B cell (primary cell): ENCODE data around the gene HOMEZ. TPM values are rescaled to one million over a fixed set of nuclear protein-coding genes. Genes with fewer than 3 reads are reported as not detected.
A peak's percentile ranks its signal among the peaks of the same experiment; 100 is the strongest.

Source experiments
- ATAC-seq: fragments of 200-7000 bp; cut with Tn5 transposase; one replicate; pipeline ENCODE4 v1.10.0; 2021; ENCODE audit warnings: low read depth, mild to moderate bottlenecking, moderate number of reproducible peaks, moderate library complexity
- CTCF ChIA-PET: fragments of 350-600 bp; sonication (Branson Sonifier 250); formaldehyde crosslinking; loops from one replicate; lab custom pipeline; 2021; ENCODE audit warnings: antibody characterized with exemption, inconsistent platforms; lab: Charles Lee
- POLR2A ChIA-PET: fragments of 350-600 bp; sonication (Branson Sonifier 250); formaldehyde crosslinking; loops from one replicate; lab custom pipeline; 2021; ENCODE audit warnings: antibody characterized with exemption; lab: Charles Lee
- DNase-seq: peaks from one replicate; pipeline ENCODE4 v3.0.0; 2013
- H2AFZ ChIP-seq: 2 replicates; pipeline ENCODE4 v1.6.1; 2012; ENCODE audit warnings: mild to moderate bottlenecking, low read depth, low read length; ENCODE audit not compliant: insufficient read depth, poor library complexity, severe bottlenecking
- H3K27ac ChIP-seq, 2 donors: 1 replicate in 1 of 2; 2 replicates in 1 of 2; pipeline ENCODE4 v1.5.1; 2012 to 2013; ENCODE audit warnings: low read length in 2 of 2, mild to moderate bottlenecking in 2 of 2, moderate library complexity in 1 of 2
- H3K27me3 ChIP-seq, 4 experiments: fragments of 200-600 bp in 1 of 4; sonication (generic) in 1 of 4; replicated peaks in 1 of 4; 1 replicate in 2 of 4; 2 replicates in 2 of 4; pipeline versions ENCODE4 v1.6.1 to v1.7.0; 2013 to 2016; ENCODE audit warnings: low read length in 3 of 4, mild to moderate bottlenecking in 2 of 4, mixed read lengths in 1 of 4, moderate library complexity in 1 of 4; ENCODE audit not compliant: insufficient read depth in 4 of 4, control insufficient read depth in 3 of 4; ENCODE audit errors: control extremely low read depth in 1 of 4
- H3K36me3 ChIP-seq, 2 experiments: replicated peaks in 1 of 2; 1 replicate in 1 of 2; 2 replicates in 1 of 2; pipeline versions ENCODE4 v1.6.1 to v1.7.1; 2013; ENCODE audit warnings: low read length in 1 of 2; ENCODE audit not compliant: insufficient read depth in 2 of 2, control insufficient read depth in 1 of 2; ENCODE audit errors: control extremely low read depth in 1 of 2, extremely low read depth in 1 of 2
- H3K4me1 ChIP-seq, 2 donors: fragments of 200-600 bp in 1 of 2; sonication (generic) in 1 of 2; 1 replicate in 1 of 2; 2 replicates in 1 of 2; pipeline versions ENCODE4 v1.5.1 to v1.6.1; 2013 to 2017; ENCODE audit warnings: low read length in 2 of 2; ENCODE audit not compliant: control insufficient read depth in 2 of 2, insufficient read depth in 2 of 2
- H3K4me2 ChIP-seq: replicated peaks from 2 replicates; pipeline ENCODE3; 2012; ENCODE audit warnings: mild to moderate bottlenecking, low read depth, low read length; ENCODE audit not compliant: poor library complexity, severe bottlenecking
- H3K4me3 ChIP-seq, 5 experiments: fragments of 200-600 bp in 1 of 5; sonication (generic) in 1 of 5; 1 replicate in 3 of 5; 2 replicates in 2 of 5; pipeline versions ENCODE4 v1.5.1 to v1.7.0; 2011 to 2016; ENCODE audit warnings: low read length in 4 of 5, mild to moderate bottlenecking in 4 of 5, low read depth in 2 of 5, control low read depth in 1 of 5, moderate library complexity in 1 of 5; ENCODE audit not compliant: insufficient read depth in 1 of 5; ENCODE audit errors: control extremely low read depth in 1 of 5, extremely low read depth in 1 of 5
- H3K79me2 ChIP-seq: fragments of 200-600 bp; sonication (generic); one replicate; pipeline ENCODE4 v1.6.0; 2016; ENCODE audit warnings: low read length; ENCODE audit not compliant: control insufficient read depth, insufficient read depth
- H3K9ac ChIP-seq: fragments of 200-600 bp; sonication (generic); 2 replicates; pipeline ENCODE4 v1.6.1; 2017; ENCODE audit warnings: mild to moderate bottlenecking, low read length, moderate library complexity
- H3K9me3 ChIP-seq, 3 donors: one replicate each; pipeline versions ENCODE4 v1.6.1 to v1.7.1; 2013; ENCODE audit warnings: low read length in 2 of 3; ENCODE audit not compliant: control insufficient read depth in 2 of 3, insufficient read depth in 1 of 3; ENCODE audit errors: control extremely low read depth in 1 of 3
- H4K20me1 ChIP-seq: 2 replicates; pipeline ENCODE4 v1.6.0; 2012; ENCODE audit warnings: mild to moderate bottlenecking, low read length; ENCODE audit not compliant: insufficient read depth, control insufficient read depth, poor library complexity, severe bottlenecking
- H3K27ac Mint-ChIP-seq: one replicate; pipeline ENCODE4 v1.8.0; 2021; ENCODE audit warnings: mixed read lengths
- H3K27me3 Mint-ChIP-seq: one replicate; pipeline ENCODE4 v1.8.0; 2021; ENCODE audit warnings: mixed read lengths
- H3K4me1 Mint-ChIP-seq: one replicate; pipeline ENCODE4 v1.8.0; 2021; ENCODE audit warnings: mixed read lengths
- H3K4me3 Mint-ChIP-seq: one replicate; pipeline ENCODE4 v1.8.0; 2021; ENCODE audit warnings: mixed read lengths
- H3K9me3 Mint-ChIP-seq: one replicate; pipeline ENCODE4 v1.8.0; 2022; ENCODE audit warnings: mixed read lengths; ENCODE audit not compliant: insufficient read depth
- CTCF ChIP-seq: fragments of 200-600 bp; IDR thresholded peaks from one replicate; pipeline ENCODE4 v1.8.0; 2022; ENCODE audit warnings: antibody characterized with exemption, mild to moderate bottlenecking
- EZH2 ChIP-seq: IDR thresholded peaks from 2 replicates; pipeline ENCODE4 v1.6.1; 2012; ENCODE audit warnings: borderline replicate concordance, low read depth, mild to moderate bottlenecking, moderate library complexity, low read length; ENCODE audit not compliant: insufficient read depth, poor library complexity, severe bottlenecking
- WGBS: methylation state at CpG from one replicate; pipeline ENCODE4 v1.1.5; 2013; ENCODE audit warnings: missing lambda C conversion rate; ENCODE audit not compliant: insufficient coverage; 5-methylcytosine and 5-hydroxymethylcytosine counted together
- intact Hi-C: fragments of 100-400 bp; cut with micrococcal nuclease; formaldehyde crosslinking; loops from one replicate; pipeline ENCODE4 v1.10.0; 2022
- polyA plus RNA-seq: library from polyadenylated mRNA; depleted of rRNA; stranded (reverse); fragments of >200 nt; gene quantifications from 2 replicates; pipeline ENCODE4 v1.2.3, GENCODE V29; 2012
- total RNA-seq, 2 donors: library from RNA; stranded (reverse); fragments of 120-200 nt in 1 of 2; gene quantifications; 1 replicate in 1 of 2; 2 replicates in 1 of 2; pipeline versions ENCODE4 v1.2.3 to v1.2.4, GENCODE V29; 2013 to 2022

Gene HOMEZ
- total and polyA plus RNA-seq, 2 donors (not counting 1 experiment from before 2014, with no cell fraction given), result 4.2 to 15.5 TPM

- no peak overlapping the region for H3K4me3 ChIP-seq
- ATAC-seq, result no peak
- no peaks in the 10 kb centered on the region for H3K27me3 Mint-ChIP-seq
- intact Hi-C loops, result no loop called here
- H3K36me3 ChIP-seq, result peaks cover 0 to 14% of the 10 kb centered on the region in 2 experiments
- H3K4me1 Mint-ChIP-seq, result peaks cover 35% of the 10 kb centered on the region
- POLR2A ChIA-PET, result interaction anchor here (0.6 to 0.7 kb wide), 3 partner anchors 180 to 977 kb away, joined by 4 to 7 read pairs (median 5); no protein-coding TSS in a partner anchor
- no peak overlapping the region for H3K4me3 Mint-ChIP-seq
- no peaks in the 10 kb centered on the region for H3K9me3 Mint-ChIP-seq
- H3K4me1 ChIP-seq, result peaks cover 17 to 27% of the 10 kb centered on the region in 2 donors
- WGBS, result no CpG with 5 or more reads among the region's 2 CpGs
- H4K20me1 ChIP-seq, result no peaks in the 10 kb centered on the region
- DNase-seq, result peak; percentile 58
- TF ChIP-seq EZH2 (no peak), CTCF (peak; percentile 39)
- no peaks in the 10 kb centered on the region for H3K9me3 ChIP-seq
- H3K27ac ChIP-seq, result peak overlapping the region in 1 of 2 donors; percentile 95
- no peak overlapping the region for H3K9ac ChIP-seq
- H2AFZ ChIP-seq, result no peak overlapping the region
- H3K27ac Mint-ChIP-seq, result peak overlapping the region; percentile 10
- CTCF ChIA-PET, result interaction anchor here (1.0 to 8.6 kb wide), 5 partner anchors 13 to 230 kb away, joined by 4 to 56 read pairs (median 21); partner anchors contain the start of genes HOMEZ and PABPN1
- H3K4me2 ChIP-seq, result peak overlapping the region; percentile 98
- no peaks in the 10 kb centered on the region for H3K27me3 ChIP-seq
- peaks cover 6% of the 10 kb centered on the region for H3K79me2 ChIP-seq
Observed at GRCh38 chr14:23299211-23299957, 13.5 kb upstream of the HOMEZ start.
